Measurements from ENCODE around the gene TSPAN12. TPM values are rescaled to one million over a fixed set of nuclear protein-coding genes. Genes with fewer than 3 reads are reported as not detected.

Gene TSPAN12
- total RNA-seq, 1 donor: 1.8 TPM

DNA sequence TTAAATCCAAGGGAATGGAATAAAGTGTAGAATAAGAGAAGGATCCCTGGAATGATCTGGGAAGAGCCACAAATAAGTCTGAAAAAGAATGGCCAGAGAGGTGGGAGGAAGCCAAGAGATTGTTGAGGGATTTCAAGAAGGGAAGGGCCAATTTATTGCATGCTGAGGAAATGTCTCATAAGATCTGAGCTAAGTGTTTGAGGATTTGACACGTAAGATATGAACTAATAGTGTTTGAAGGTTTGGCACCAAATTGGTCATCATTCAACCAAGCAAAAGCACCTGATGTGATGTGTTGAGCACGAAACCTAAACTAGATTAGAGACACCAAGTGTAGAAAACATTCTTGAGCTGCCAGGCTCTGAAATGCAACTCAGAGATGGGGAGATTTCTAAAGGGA is 97.9 kb downstream of the TSPAN12 start:
- H3K27ac ChIP-seq (ENCODE audit: low read depth, low read length): no peak overlapping the region
- no peaks in the 10 kb centered on the region for H4K20me1 ChIP-seq (ENCODE audit: insufficient read depth, low read length)
- H3K27me3 ChIP-seq (ENCODE audit: insufficient read depth, low read length): no peaks in the 10 kb centered on the region
- no peaks in the 10 kb centered on the region for H3K9me3 ChIP-seq (ENCODE audit: low read depth, low read length)
- H3K4me2 ChIP-seq (ENCODE audit: insufficient read depth, low read length): no peak overlapping the region
- no peak for DNase-seq (ENCODE audit: insufficient read length, low spot score, missing footprints)
- H2AFZ ChIP-seq (ENCODE audit: low read length): no peak overlapping the region
- no peaks in the 10 kb centered on the region for H3K79me2 ChIP-seq (ENCODE audit: insufficient read depth, low read length)
- H3K4me1 ChIP-seq (ENCODE audit: insufficient read depth, low read length): no peaks in the 10 kb centered on the region
- H3K36me3 ChIP-seq (ENCODE audit: insufficient read depth, low read length): no peaks in the 10 kb centered on the region
- H3K4me3 ChIP-seq (ENCODE audit: insufficient read depth, low read length): no peak overlapping the region
- TF ChIP-seq, protein P1, sequence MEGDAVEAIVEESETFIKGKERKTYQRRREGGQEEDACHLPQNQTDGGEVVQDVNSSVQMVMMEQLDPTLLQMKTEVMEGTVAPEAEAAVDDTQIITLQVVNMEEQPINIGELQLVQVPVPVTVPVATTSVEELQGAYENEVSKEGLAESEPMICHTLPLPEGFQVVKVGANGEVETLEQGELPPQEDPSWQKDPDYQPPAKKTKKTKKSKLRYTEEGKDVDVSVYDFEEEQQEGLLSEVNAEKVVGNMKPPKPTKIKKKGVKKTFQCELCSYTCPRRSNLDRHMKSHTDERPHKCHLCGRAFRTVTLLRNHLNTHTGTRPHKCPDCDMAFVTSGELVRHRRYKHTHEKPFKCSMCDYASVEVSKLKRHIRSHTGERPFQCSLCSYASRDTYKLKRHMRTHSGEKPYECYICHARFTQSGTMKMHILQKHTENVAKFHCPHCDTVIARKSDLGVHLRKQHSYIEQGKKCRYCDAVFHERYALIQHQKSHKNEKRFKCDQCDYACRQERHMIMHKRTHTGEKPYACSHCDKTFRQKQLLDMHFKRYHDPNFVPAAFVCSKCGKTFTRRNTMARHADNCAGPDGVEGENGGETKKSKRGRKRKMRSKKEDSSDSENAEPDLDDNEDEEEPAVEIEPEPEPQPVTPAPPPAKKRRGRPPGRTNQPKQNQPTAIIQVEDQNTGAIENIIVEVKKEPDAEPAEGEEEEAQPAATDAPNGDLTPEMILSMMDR (IDR thresholded peaks at IDR 0.05; ENCODE audit: extremely low read depth, low read depth, low read length): no peak

DNA sequence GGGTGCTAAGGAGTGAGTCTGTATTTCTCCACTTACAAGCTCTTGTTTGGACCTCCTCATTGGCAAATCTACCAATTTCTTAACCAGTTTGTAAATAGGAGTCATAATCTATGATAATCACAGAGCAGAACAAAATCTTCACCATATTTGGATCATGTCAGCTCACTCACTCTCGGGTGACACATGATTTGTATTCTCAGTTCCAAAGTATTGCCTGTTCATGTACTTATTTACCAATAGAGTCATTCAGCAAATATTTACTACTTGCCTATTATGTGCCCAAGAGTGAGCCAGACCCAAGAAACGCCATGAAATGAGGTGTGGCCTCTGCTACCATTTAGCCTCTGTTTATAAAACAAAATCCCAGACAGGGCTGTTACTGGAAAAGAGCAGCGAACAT is 114.8 kb downstream of the TSPAN12 start:
- Histone ChIP-seq H2AFZ (ENCODE audit: low read length) (no peak overlapping the region), H3K79me2 (ENCODE audit: insufficient read depth, low read length) (no peaks in the 10 kb centered on the region), H3K4me2 (ENCODE audit: insufficient read depth, low read length) (no peak overlapping the region), H4K20me1 (ENCODE audit: insufficient read depth, low read length) (no peaks in the 10 kb centered on the region), H3K27me3 (ENCODE audit: insufficient read depth, low read length) (no peaks in the 10 kb centered on the region), H3K4me3 (ENCODE audit: insufficient read depth, low read length) (no peak overlapping the region), H3K9me3 (ENCODE audit: low read depth, low read length) (no peaks in the 10 kb centered on the region), H3K4me1 (ENCODE audit: insufficient read depth, low read length) (no peaks in the 10 kb centered on the region), H3K27ac (ENCODE audit: low read depth, low read length) (no peak overlapping the region), H3K36me3 (ENCODE audit: insufficient read depth, low read length) (no peaks in the 10 kb centered on the region)
- no peak for DNase-seq (ENCODE audit: insufficient read length, low spot score, missing footprints)
- TF ChIP-seq, protein P1 (IDR thresholded peaks at IDR 0.05; ENCODE audit: extremely low read depth, low read depth, low read length): no peak

DNA sequence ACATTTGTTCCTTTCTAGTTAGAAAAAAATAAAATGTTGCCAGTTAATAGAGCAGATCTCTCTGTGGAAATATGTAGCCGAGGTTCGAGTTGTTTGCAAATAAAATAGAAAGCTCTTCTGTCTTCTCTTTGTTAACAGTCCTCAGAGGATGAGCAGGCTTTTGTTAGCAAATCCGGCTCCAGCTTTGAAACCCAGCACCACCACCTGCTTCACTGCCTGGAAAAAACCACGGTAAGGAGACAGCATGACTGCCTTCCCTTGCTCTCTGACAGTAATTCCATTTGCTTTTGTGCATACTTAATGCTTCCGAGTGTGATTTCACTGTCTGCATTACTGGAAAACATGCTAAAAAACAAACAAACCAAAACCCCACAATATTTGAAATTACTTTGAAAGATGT is 115.6 kb downstream of the TSPAN12 start:
- no peak overlapping the region for H3K4me3 ChIP-seq (ENCODE audit: insufficient read depth, low read length)
- no peaks in the 10 kb centered on the region for H3K9me3 ChIP-seq (ENCODE audit: low read depth, low read length)
- no peaks in the 10 kb centered on the region for H3K4me1 ChIP-seq (ENCODE audit: insufficient read depth, low read length)
- H2AFZ ChIP-seq (ENCODE audit: low read length): no peak overlapping the region
- H3K27me3 ChIP-seq (ENCODE audit: insufficient read depth, low read length): no peaks in the 10 kb centered on the region
- H3K36me3 ChIP-seq (ENCODE audit: insufficient read depth, low read length): no peaks in the 10 kb centered on the region
- H3K79me2 ChIP-seq (ENCODE audit: insufficient read depth, low read length): no peaks in the 10 kb centered on the region
- H3K4me2 ChIP-seq (ENCODE audit: insufficient read depth, low read length): no peak overlapping the region
- no peak for DNase-seq (ENCODE audit: insufficient read length, low spot score, missing footprints)
- no peak overlapping the region for H3K27ac ChIP-seq (ENCODE audit: low read depth, low read length)
- H4K20me1 ChIP-seq (ENCODE audit: insufficient read depth, low read length): no peaks in the 10 kb centered on the region
- TF ChIP-seq, protein P1 (IDR thresholded peaks at IDR 0.05; ENCODE audit: extremely low read depth, low read depth, low read length): no peak

DNA sequence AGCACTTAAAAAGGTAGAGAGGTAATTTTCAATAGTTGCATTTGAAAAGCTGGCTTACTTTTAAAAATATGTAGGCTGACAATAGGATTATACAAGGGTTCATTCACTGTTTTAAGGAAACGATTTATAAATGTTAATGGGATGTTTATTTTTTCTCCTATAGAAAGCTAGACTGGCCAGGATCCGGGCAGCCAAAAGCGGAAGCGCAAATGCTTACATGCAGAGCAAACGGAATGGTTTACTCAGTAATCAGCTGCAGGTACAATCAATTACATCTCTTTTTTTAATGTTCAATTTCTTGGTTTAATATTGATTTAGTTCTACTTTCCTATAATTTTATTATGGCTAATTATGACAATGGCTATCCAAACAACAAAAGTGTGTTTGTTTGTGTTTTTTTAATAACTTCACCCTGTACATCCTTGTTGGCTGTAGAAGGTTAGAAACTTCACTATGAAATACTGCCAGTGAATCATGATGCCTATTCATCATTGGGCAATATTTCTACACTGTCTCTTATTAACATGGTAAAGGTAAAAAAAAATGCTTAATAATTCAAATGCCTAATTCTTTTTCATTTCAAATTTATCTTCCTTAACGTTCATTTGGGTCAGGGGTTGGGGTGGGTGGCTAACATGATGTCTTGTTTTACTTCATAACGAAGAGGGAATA is 116.4 kb downstream of the TSPAN12 start:
- Histone ChIP-seq H3K4me1 (ENCODE audit: insufficient read depth, low read length) (no peaks in the 10 kb centered on the region), H4K20me1 (ENCODE audit: insufficient read depth, low read length) (no peaks in the 10 kb centered on the region), H3K27me3 (ENCODE audit: insufficient read depth, low read length) (no peaks in the 10 kb centered on the region), H3K36me3 (ENCODE audit: insufficient read depth, low read length) (no peaks in the 10 kb centered on the region), H3K4me2 (ENCODE audit: insufficient read depth, low read length) (no peak overlapping the region), H3K4me3 (ENCODE audit: insufficient read depth, low read length) (no peak overlapping the region), H3K9me3 (ENCODE audit: low read depth, low read length) (no peaks in the 10 kb centered on the region), H3K79me2 (ENCODE audit: insufficient read depth, low read length) (no peaks in the 10 kb centered on the region), H3K27ac (ENCODE audit: low read depth, low read length) (no peak overlapping the region), H2AFZ (ENCODE audit: low read length) (no peak overlapping the region)
- TF ChIP-seq, protein P1 (IDR thresholded peaks at IDR 0.05; ENCODE audit: extremely low read depth, low read depth, low read length): no peak
- no peak for DNase-seq (ENCODE audit: insufficient read length, low spot score, missing footprints)

Measured in osteoblast (primary cell).